Panc1 (cell line): ENCODE data around the gene BPNT1. TPM values are rescaled to one million over a fixed set of nuclear protein-coding genes. Genes with fewer than 3 reads are reported as not detected.

ENCODE experiments used
- ATAC-seq: fragments of 200-7000 bp; cut with Tn5 transposase; 2 replicates; pipeline ENCODE4 v1.9.1; 2020; ENCODE audit warnings: mild to moderate bottlenecking, moderate library complexity
- BruUV-seq: library from RNA; stranded (reverse); fragments of 400-500 nt; replicated peaks from 2 replicates; lab custom pipeline; 2021; lab: Mats Ljungman, UMichigan
- CTCF ChIA-PET: fragments of 300-600 bp; sonication (Branson Sonifier 250); formaldehyde crosslinking; loops from one replicate; lab custom pipeline; 2022; ENCODE audit warnings: antibody characterized with exemption; lab: Charles Lee
- POLR2A ChIA-PET: fragments of 300-600 bp; sonication (Branson Sonifier 250); formaldehyde crosslinking; loops from one replicate; lab custom pipeline; 2022; ENCODE audit warnings: antibody characterized with exemption; lab: Charles Lee
- DNase-seq: peaks from one replicate; pipeline ENCODE4 v3.0.0-alpha.2; 2010; ENCODE audit warnings: low read depth, low spot score
- H3K27ac ChIP-seq: 2 replicates; pipeline ENCODE4 v1.5.1; 2011; ENCODE audit warnings: mild to moderate bottlenecking, low read length, inconsistent platforms
- H3K27me3 ChIP-seq: fragments of 200-500 bp; sonication (Bioruptor generic); 2 replicates; pipeline ENCODE4 v1.6.0; 2014; ENCODE audit warnings: low read length, inconsistent platforms; ENCODE audit not compliant: control insufficient read depth, insufficient read depth
- H3K36me3 ChIP-seq: fragments of 200-500 bp; sonication (Bioruptor generic); 2 replicates; pipeline ENCODE4 v1.5.1; 2014; ENCODE audit warnings: inconsistent platforms, mild to moderate bottlenecking, low read length, moderate library complexity; ENCODE audit not compliant: control insufficient read depth, insufficient read depth
- H3K4me1 ChIP-seq: 2 replicates; pipeline ENCODE4 v1.5.1; 2011; ENCODE audit warnings: inconsistent platforms, mild to moderate bottlenecking, low read length, moderate library complexity; ENCODE audit not compliant: control insufficient read depth, insufficient read depth
- H3K4me3 ChIP-seq, 2 experiments: 2 replicates each; pipeline ENCODE4 v1.5.1; 2011 to 2012; ENCODE audit warnings: low read depth in 2 of 2, low read length in 2 of 2, mild to moderate bottlenecking in 2 of 2, inconsistent platforms in 1 of 2, moderate library complexity in 1 of 2
- H3K9me3 ChIP-seq: fragments of 200-500 bp; sonication (Bioruptor generic); 2 replicates; pipeline ENCODE4 v1.5.1; 2014; ENCODE audit warnings: low read depth, mild to moderate bottlenecking, inconsistent platforms, low read length, moderate library complexity; ENCODE audit not compliant: control insufficient read depth, insufficient read depth
- POLR2AphosphoS5 ChIP-seq: IDR thresholded peaks from 2 replicates; pipeline ENCODE4 v1.6.1; 2012; ENCODE audit warnings: mild to moderate bottlenecking, low read depth, low read length, moderate library complexity
- REST ChIP-seq, 2 experiments: IDR thresholded peaks; 2 replicates each; pipeline ENCODE4 v1.6.1; 2011 to 2012; ENCODE audit warnings: low read depth in 2 of 2, control low read depth in 1 of 2, low read length in 1 of 2, mild to moderate bottlenecking in 1 of 2, moderate library complexity in 1 of 2; ENCODE audit not compliant: insufficient read depth in 1 of 2
- TCF7L2 ChIP-seq: IDR thresholded peaks from 2 replicates; pipeline ENCODE4 v1.6.1; 2011; ENCODE audit warnings: mild to moderate bottlenecking, low read depth, low read length, inconsistent platforms
- in situ Hi-C: cut with HindIII; loops from 2 replicates; pipeline ENCODE4 v1.10.0; 2016; ENCODE audit warnings: low sequenced_read_pairs, low pct_unique_long_range_greater_than_20kb
- intact Hi-C: fragments of 100-400 bp; cut with micrococcal nuclease; formaldehyde crosslinking; loops from one replicate; pipeline ENCODE4 v1.10.0; 2022; ENCODE audit not compliant: unreplicated experiment
- microRNA-seq: library from miRNA; unstranded; fragments of <30 nt; microRNA quantifications from one replicate; pipeline ENCODE4 v1.1.0, GENCODE V29; 2020; ENCODE audit not compliant: unreplicated experiment
- total RNA-seq: library from RNA; stranded (reverse); gene quantifications from one replicate; pipeline ENCODE4 v1.2.1, GENCODE V29; 2021; ENCODE audit not compliant: unreplicated experiment

Gene BPNT1
- total RNA-seq, 1 experiment from 2014 or later, result 20.8 TPM

GRCh38 chr1:220011620-220012019 is 78.0 kb downstream of the BPNT1 start:
- Histone ChIP-seq H3K27ac (no peak overlapping the region), H3K27me3 (no peaks in the 10 kb centered on the region), H3K9me3 (no peaks in the 10 kb centered on the region), H3K4me1 (no peaks in the 10 kb centered on the region), H3K36me3 (peaks cover 53% of the 10 kb centered on the region), H3K4me3 (no peak overlapping the region)
- no TSS peak for BruUV-seq
- ChIA-PET CTCF (no interaction called here), POLR2A (no interaction called here)
- TF ChIP-seq POLR2AphosphoS5 (no peak), TCF7L2 (no peak), REST (IDR thresholded peaks at IDR 0.05; ENCODE audit: insufficient read depth in 1 of 2, low read depth in 2 of 2, low read length in 1 of 2) (no peak)
- in situ Hi-C loops, result no loop called here
- DNase-seq, result no peak
- no peak for ATAC-seq
- intact Hi-C loops, result no loop called here

Small RNA genes within 50 kb of the gene (microRNA-seq; reads per million reads assigned to microRNA genes)
- not detected for gene MIR194-1
- 1.3 reads per million for gene MIR215

Other genes with a start within 250 kb of the BPNT1 start
- not detected for gene SLC30A10, start 161.2 kb downstream of the BPNT1 start, total RNA-seq
- 143 TPM for gene EPRS1, start 43.3 kb downstream of the BPNT1 start, total RNA-seq
- gene IARS2, start 4.3 kb upstream of the BPNT1 start, total RNA-seq, result 106 TPM
- gene RAB3GAP2, start 182.7 kb upstream of the BPNT1 start, total RNA-seq, result 39.0 TPM